OCI-LY3 (cell line): ENCODE measurements around the gene GBA2.

Source experiments
- CTCF ChIP-seq: fragments of 200-600, 300-600 bp; sonication (generic); IDR thresholded peaks from 2 replicates; pipeline ENCODE4 v1.5.1; 2014; ENCODE audit warnings: antibody characterized with exemption, low read length, low read depth
- EZH2phosphoT487 ChIP-seq: fragments of 200-600 bp; shearing (Covaris generic); IDR thresholded peaks from 2 replicates; pipeline ENCODE4 v1.6.1; 2018; ENCODE audit warnings: antibody characterized with exemption, mixed run types, low read depth

- TF ChIP-seq EZH2phosphoT487 (no peak), CTCF (no peak)
These were observed 14.2 kb upstream of the GBA2 start for GRCh38 chr9:35763181-35763580.
